Peyer's patch (tissue), 4 donors: ENCODE data around the gene IRGC.

Experiments used
- CTCF ChIP-seq, 6 experiments: fragments of 450-650 bp in 4 of 6; fragments of 200-600 bp in 2 of 6; sonication (generic) in 1 of 6; IDR thresholded peaks; one replicate each; pipeline ENCODE4 v1.5.1; 2017 to 2019; ENCODE audit warnings: antibody characterized with exemption in 6 of 6, mild to moderate bottlenecking in 3 of 6, moderate library complexity in 1 of 6
- POLR2A ChIP-seq, 2 donors: fragments of 450-650 bp; IDR thresholded peaks; one replicate each; pipeline ENCODE4 v1.5.1; 2017; ENCODE audit warnings: antibody characterized with exemption in 2 of 2, mild to moderate bottlenecking in 2 of 2, moderate library complexity in 2 of 2

- TF ChIP-seq CTCF (IDR thresholded peaks at IDR 0.05) (no peak), POLR2A (IDR thresholded peaks at IDR 0.05) (no peak)
Measured at GRCh38 chr19:43687660-43687997, 28.2 kb upstream of the IRGC start.
